HG03442 (cell line): Measurements from ENCODE around the gene AMBP.

Source experiments
- ATAC-seq: cut with Tn5 transposase; IDR thresholded peaks from one replicate; pipeline ENCODE4 v1.9.1; 2021; ENCODE audit warnings: mild to moderate bottlenecking, moderate library complexity; ENCODE audit not compliant: unreplicated experiment

Gene AMBP

DNA sequence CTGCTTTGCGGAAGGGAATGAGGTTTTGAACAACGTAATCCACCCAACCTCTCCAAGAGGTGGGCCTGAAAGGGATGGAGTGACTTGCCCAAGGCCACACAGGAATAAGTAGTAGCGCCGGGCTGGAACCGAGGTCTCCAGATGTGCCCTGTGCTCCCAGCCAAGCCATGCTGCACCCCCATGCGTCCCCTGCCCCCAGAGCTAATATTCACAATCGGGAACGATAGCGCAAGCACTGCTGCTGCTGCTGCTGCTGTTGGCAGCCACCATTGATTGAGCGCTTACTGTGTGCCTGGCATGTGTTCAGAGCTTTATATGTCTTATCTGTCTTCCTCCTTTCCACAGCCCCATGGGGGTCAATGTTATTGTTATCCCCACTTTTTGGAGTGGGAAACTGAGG is 43.9 kb downstream of the AMBP start:
- no peak for ATAC-seq

DNA sequence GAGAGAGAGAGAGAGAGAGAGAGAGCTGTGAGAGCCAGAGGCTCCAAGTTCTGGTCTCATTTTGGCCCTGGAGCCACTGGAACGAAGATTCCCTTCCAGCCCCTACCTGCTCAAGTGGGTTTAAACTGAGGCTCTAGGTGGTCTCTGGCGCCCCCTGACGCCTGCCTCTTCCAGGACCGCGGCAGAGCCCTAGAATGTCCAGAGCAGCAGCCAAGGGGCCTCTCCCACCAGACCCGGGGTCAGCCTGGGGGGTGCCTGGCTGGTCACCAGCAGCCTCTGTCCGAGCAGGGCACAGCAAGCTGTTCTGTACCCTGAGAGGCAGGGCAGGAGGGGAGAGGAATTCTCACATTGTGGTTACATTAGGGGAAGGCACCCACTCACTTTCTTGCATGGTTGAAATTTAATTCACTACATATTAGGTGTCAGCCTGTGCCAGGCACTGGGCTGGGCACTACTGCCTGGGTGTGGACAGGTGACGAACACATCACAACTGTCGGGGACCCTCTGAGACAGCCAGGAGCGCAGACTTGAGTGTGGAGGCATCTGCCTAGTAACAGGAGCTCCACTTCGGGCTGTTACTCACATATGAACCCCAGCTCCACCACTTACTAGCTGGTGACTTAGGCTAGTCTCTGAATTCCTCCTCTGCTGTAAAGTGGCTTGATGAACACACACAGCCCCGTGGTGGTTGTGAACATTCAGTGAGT is 44.5 kb downstream of the AMBP start:
- ATAC-seq = no peak

DNA sequence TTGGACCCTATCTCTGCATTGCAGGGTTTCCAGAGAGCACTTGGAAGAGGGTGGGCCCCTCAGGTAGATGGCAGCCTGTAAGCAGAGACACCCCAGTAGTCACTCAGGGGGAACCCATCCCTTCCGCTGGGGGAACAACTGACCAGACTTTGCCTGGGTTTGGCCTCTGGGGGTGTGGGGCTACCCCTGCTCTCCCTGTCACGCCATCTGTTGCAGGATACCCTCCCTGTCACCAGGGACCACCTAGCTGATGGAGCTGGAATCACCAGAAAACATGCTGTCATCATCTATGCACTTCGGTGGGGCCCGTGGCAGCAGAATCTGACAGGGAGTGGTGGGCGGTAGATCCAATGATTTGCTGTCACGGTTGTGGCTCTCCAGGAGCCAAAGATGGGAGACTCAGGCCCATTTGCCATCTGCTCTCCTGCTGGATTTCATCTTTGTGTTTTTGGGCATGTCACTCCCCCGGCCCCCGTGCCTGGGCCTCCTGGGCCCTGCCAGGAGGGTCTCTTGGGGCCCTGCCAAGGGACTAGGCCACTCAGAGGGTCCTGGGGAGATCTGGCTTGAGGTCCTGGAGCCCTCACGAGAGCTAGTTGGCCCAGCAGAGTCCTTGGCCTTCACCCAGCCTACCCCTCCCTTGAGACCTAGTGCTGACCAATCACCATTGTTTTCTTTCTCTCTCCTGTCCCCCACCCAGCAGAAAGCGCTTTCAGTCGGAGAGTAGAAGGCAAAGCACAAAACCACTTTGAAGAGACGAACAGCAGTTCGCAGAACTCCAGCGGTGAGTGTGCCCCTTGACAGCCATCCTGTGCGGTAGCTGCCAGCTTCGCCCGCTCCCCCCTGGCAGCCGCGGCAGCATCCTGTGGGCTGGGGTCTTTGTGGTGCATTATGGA is 45.9 kb downstream of the AMBP start:
- no peak for ATAC-seq

DNA sequence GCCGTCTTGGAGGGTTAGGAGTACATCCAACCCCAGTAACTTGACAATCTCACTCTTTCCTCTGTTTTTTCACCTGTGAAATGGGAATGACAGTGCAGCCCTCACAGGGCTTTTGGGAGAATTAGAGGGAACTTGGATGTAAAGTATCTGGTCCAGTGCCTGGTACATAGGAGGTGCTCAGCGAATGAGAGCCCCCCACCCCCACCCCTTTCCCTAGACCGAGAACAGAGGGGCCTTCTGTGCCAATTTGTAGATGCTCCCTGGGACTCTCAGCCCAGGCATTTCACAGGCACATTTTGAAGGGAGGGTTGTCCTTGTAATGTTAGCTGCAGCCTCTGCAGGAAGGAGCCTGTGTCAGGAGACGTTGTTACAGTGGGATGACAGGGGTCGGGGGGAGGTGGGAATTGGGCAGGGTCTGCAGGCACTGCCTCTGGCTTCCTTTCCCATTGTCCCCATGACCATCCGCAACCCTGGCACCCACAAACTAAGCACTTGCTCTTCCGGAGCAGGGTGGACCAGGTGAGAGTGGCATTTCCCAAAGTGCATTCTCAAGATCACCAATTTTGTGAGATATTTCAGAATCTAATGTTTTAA is 47.0 kb downstream of the AMBP start:
- ATAC-seq = no peak

DNA sequence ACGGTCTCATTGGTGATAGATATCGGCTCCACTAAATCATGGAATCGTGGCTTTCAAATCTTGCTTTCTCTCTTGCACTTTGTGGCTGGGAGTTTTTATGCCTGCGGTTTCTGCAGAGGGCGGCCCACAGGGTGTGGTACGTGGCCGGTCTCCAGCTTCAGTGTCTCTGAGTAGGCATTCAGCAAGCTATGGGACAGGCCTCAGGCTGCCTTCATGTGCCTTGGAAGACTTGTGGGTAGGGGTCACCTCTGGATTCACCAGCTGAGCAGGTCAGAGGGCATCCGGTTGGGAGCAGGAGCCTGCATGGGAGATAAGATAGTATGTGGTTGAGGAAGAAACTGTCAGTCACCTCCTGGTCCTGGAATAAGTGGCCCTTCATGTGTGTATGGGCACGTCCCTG is 47.7 kb downstream of the AMBP start:
- ATAC-seq = no peak

GRCh38 chr9:114029311-114030170 is 48.6 kb downstream of the AMBP start:
- no peak for ATAC-seq

DNA sequence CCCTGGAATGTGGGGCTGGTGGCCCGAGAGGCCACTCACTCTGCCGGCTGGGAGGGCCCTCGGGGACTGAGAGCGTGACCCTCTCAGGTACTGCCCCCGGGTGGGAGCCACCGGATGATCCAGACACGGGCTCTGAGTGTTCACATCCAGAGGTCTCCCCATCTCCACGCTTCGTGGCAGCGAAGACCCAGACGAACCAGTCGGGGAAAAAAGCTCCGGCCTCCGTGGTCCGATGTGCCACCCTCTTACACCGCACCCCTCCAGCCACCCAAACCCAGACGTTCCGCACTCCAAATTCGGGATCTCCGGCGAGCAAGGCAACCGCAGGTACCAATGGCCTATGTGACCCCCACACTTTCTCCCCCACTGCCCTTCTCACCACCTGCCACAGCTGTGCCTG is 49.5 kb downstream of the AMBP start:
- no peak for ATAC-seq

GRCh38 chr9:114027863-114028465 is 50.1 kb downstream of the AMBP start:
- no peak for ATAC-seq

DNA sequence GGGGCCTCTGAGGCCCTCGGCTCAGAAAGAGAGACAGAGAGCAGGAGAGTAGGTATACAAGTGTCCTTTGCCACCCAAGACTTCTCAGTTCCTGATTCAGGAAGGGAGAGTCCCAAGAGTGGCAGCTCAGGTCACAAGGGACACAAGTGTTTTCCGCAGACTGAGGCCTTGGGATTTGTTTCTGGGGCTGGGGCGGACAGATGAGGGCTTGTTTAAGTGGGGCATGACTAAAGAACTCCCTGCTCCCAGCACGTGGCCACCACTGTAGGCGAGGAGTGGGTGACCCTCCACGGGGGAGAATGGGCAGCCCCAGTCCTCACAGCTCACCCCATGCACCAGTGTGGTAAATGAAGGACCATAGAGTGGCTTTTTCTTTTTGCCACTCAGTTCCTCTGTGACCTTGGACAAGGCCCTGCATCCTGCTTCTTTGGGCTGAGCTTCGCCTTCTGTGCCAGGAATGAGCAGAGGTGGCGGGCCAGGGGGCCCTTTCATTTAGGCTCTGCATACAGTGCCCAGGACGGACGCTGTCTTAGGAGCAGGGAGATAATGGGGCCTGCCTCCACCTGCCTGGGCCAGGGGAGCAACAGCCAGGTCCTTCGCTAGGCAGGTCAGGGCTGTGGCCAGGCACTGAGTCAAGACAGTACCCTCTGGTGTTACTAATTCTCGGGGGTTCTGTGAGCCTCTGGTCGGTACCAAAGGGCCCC is 50.8 kb downstream of the AMBP start:
- ATAC-seq = no peak

GRCh38 chr9:114026335-114026734 is 51.8 kb downstream of the AMBP start:
- ATAC-seq = no peak

DNA sequence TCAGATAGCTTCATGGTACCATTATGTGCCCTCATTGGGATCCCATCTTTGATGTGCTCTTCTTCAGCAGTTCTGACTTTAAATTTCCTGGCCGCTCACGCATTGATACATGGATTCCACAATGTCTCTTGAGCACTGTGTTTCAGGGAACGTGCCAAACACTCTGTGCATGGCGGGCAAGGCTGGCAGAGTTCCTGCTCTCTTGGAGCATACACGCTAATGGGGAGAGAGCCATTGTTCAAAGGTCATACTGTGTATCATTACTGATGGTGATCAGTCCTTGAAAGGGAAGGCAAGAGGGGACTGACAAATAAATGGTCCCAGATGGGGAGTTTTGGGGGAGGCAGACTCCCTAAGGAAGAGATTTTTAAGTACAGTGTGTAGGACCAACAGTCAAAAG is 52.3 kb downstream of the AMBP start:
- no peak for ATAC-seq

DNA sequence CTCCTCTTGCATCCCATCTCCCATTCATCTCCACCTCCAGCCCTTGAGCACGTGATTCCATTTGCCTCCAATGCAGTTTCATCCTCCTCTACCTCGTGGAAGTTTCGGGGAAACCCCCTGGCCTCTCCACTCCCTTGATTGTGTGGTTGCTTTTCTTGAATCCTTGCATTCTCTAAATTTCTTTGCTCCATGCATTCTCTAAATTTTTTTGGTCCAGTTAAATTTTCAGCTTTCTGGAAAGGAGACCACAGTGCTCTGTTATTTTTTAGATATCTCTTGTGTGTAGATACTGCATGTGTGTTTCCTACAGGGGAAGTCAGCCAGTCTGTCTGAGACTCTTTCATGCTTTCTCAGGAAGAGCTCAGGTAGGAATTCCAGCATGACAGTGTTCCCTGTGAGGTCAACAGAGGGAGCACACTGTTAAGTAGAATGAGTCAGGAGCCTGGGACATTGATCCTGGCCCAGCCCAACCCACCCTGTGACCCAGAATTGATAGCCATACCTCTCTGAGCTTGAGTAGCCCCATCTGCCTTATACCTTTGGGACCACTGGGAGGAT is 52.8 kb downstream of the AMBP start:
- ATAC-seq = no peak

- no peak for ATAC-seq
These were observed 54.1 kb downstream of the AMBP start for GRCh38 chr9:114023961-114024360.

GRCh38 chr9:114021578-114021977 is 56.5 kb downstream of the AMBP start:
- no peak for ATAC-seq

- ATAC-seq = no peak
These were observed 60.1 kb downstream of the AMBP start for GRCh38 chr9:114017741-114018715.

GRCh38 chr9:114016629-114017423 is 61.3 kb downstream of the AMBP start:
- no peak for ATAC-seq

- ATAC-seq = no peak
These were observed 62.0 kb downstream of the AMBP start for GRCh38 chr9:114016101-114016500.

GRCh38 chr9:114015607-114016006 is 62.5 kb downstream of the AMBP start:
- no peak for ATAC-seq
